GM23338 (cell line): ENCODE data around the gene PPP1R18. TPM values are rescaled to one million over a fixed set of nuclear protein-coding genes. Genes with fewer than 3 reads are reported as not detected.

Experiments
- ATAC-seq: fragments of 200-7000 bp; cut with Tn5 transposase; 3 replicates; pipeline ENCODE4 v1.9.1; 2020
- DNase-seq: peaks from one replicate; pipeline ENCODE4 v3.0.0-alpha.2; 2015; ENCODE audit warnings: low spot score
- H2AFZ ChIP-seq: fragments of 200-600 bp; sonication (generic); 2 replicates; pipeline ENCODE4 v1.8.0; 2016; ENCODE audit warnings: antibody characterized with exemption, mild to moderate bottlenecking, moderate library complexity
- H3F3A ChIP-seq: fragments of 200-600 bp; sonication (generic); replicated peaks from 2 replicates; pipeline ENCODE4 v1.8.0; 2017; ENCODE audit warnings: antibody characterized with exemption, mixed run types, low read depth
- H3K27ac ChIP-seq: fragments of 200-600 bp; sonication (generic); 2 replicates; pipeline ENCODE4 v1.6.1; 2016; ENCODE audit warnings: low read depth
- H3K27me3 ChIP-seq: fragments of 200-600 bp; sonication (generic); 2 replicates; pipeline ENCODE4 v1.8.0; 2016; ENCODE audit warnings: mild to moderate bottlenecking, mixed run types, moderate library complexity; ENCODE audit not compliant: insufficient read depth
- H3K36me3 ChIP-seq: fragments of 200-600 bp; sonication (generic); 2 replicates; pipeline ENCODE4 v1.8.0; 2016; ENCODE audit warnings: mild to moderate bottlenecking; ENCODE audit not compliant: insufficient read depth
- H3K4me1 ChIP-seq: fragments of 200-600 bp; sonication (generic); 2 replicates; pipeline ENCODE4 v1.8.0; 2016; ENCODE audit warnings: mild to moderate bottlenecking, moderate library complexity; ENCODE audit not compliant: insufficient read depth
- H3K4me2 ChIP-seq: fragments of 200-600 bp; sonication (generic); 2 replicates; pipeline ENCODE4 v1.7.1; 2017; ENCODE audit warnings: mixed run types
- H3K4me3 ChIP-seq: fragments of 200-600 bp; sonication (generic); 2 replicates; pipeline ENCODE4 v1.6.1; 2016; ENCODE audit warnings: mixed run types
- H3K79me2 ChIP-seq: fragments of 200-600 bp; sonication (generic); replicated peaks from 2 replicates; pipeline ENCODE4 v1.8.0; 2017; ENCODE audit warnings: mild to moderate bottlenecking; ENCODE audit not compliant: insufficient read depth
- H3K9me2 ChIP-seq: fragments of 200-600 bp; sonication (generic); 2 replicates; pipeline ENCODE4 v1.8.0; 2017; ENCODE audit not compliant: insufficient read depth
- H4K20me1 ChIP-seq: fragments of 200-600 bp; sonication (generic); replicated peaks from 2 replicates; pipeline ENCODE4 v1.8.0; 2017; ENCODE audit warnings: mild to moderate bottlenecking; ENCODE audit not compliant: insufficient read depth
- H3K27ac Mint-ChIP-seq: 2 replicates; pipeline ENCODE4 v1.8.0; 2020; ENCODE audit warnings: inconsistent platforms, mild to moderate bottlenecking, moderate library complexity, mixed read lengths
- H3K27me3 Mint-ChIP-seq: 3 replicates; pipeline ENCODE4 v1.8.0; 2022; ENCODE audit warnings: low read depth, mild to moderate bottlenecking, moderate library complexity, mixed read lengths, inconsistent platforms; ENCODE audit not compliant: insufficient read depth, poor library complexity
- H3K36me3 Mint-ChIP-seq: 3 replicates; pipeline ENCODE4 v1.8.0; 2021; ENCODE audit warnings: low read depth, mild to moderate bottlenecking, inconsistent platforms, moderate library complexity, mixed read lengths
- H3K4me1 Mint-ChIP-seq: 3 replicates; pipeline ENCODE4 v1.8.0; 2020; ENCODE audit warnings: mild to moderate bottlenecking, inconsistent platforms, mixed read lengths
- H3K4me3 Mint-ChIP-seq: 3 replicates; pipeline ENCODE4 v1.8.0; 2021; ENCODE audit warnings: moderate library complexity, mild to moderate bottlenecking, inconsistent platforms, mixed read lengths
- H3K9me3 Mint-ChIP-seq: 3 replicates; pipeline ENCODE4 v1.8.0; 2020; ENCODE audit warnings: moderate library complexity, mild to moderate bottlenecking, inconsistent platforms, mixed read lengths
- CREB1 ChIP-seq: fragments of 250-450 bp; sonication (Bioruptor Pico); IDR thresholded peaks from 2 replicates; pipeline ENCODE4 v1.5.0; 2020; ENCODE audit warnings: low read depth, mild to moderate bottlenecking, moderate library complexity
- CTCF ChIP-seq, 2 experiments: fragments of 200-600 bp in 1 of 2; sonication (generic) in 1 of 2; conservative IDR thresholded peaks; 2 replicates each; pipeline versions ENCODE4 v1.5.1 to v1.6.1; 2016 to 2017; ENCODE audit warnings: antibody characterized with exemption in 2 of 2, low read depth in 2 of 2, mild to moderate bottlenecking in 2 of 2, moderate library complexity in 1 of 2
- EZH2 ChIP-seq: fragments of 200-600 bp; sonication (generic); IDR thresholded peaks from one replicate; pipeline ENCODE4 v1.8.0; 2017; ENCODE audit warnings: antibody characterized with exemption, mild to moderate bottlenecking, low read depth; ENCODE audit not compliant: unreplicated experiment
- EZH2phosphoT487 ChIP-seq: fragments of 200-600 bp; sonication (generic); IDR thresholded peaks from one replicate; pipeline ENCODE4 v1.8.1; 2018; ENCODE audit warnings: antibody characterized with exemption; ENCODE audit not compliant: unreplicated experiment
- JUNB ChIP-seq: IDR thresholded peaks from one replicate; pipeline ENCODE4 v1.6.1; 2016; ENCODE audit warnings: antibody characterized with exemption; ENCODE audit not compliant: unreplicated experiment
- NANOG ChIP-seq: IDR thresholded peaks from 2 replicates; pipeline ENCODE4 v1.6.1; 2016; ENCODE audit warnings: antibody characterized with exemption, borderline replicate concordance
- POLR2AphosphoS5 ChIP-seq: IDR thresholded peaks from 2 replicates; pipeline ENCODE4 v1.6.1; 2016; ENCODE audit warnings: antibody characterized with exemption, low read depth
- STAT1 ChIP-seq: IDR thresholded peaks from one replicate; pipeline ENCODE4 v1.6.1; 2016; ENCODE audit warnings: antibody characterized with exemption; ENCODE audit not compliant: unreplicated experiment
- ZNF114 ChIP-seq: fragments of 250-450 bp; sonication (Bioruptor Pico); IDR thresholded peaks from 2 replicates; pipeline ENCODE4 v1.5.0; 2020; ENCODE audit warnings: mild to moderate bottlenecking, moderate library complexity
- ZNF331 ChIP-seq: fragments of 250-450 bp; sonication (Bioruptor Pico); IDR thresholded peaks from 2 replicates; pipeline ENCODE4 v1.5.0; 2020; ENCODE audit warnings: low read depth, mild to moderate bottlenecking, moderate library complexity
- polyA plus RNA-seq: library from polyadenylated mRNA; unstranded; fragments of >200 nt; fragmentation: Nextera tagmentation; extraction: Ambion mirVana; gene quantifications from 2 replicates; pipeline ENCODE4 v1.2.1, GENCODE V29; 2016
- total RNA-seq: library from RNA; depleted of rRNA; stranded (reverse); fragments of >200 nt; shearing (Covaris generic); gene quantifications from 2 replicates; pipeline ENCODE4 v1.2.3, GENCODE V29; 2014
- TF ChIP-seq, protein P1 (sequence below): IDR thresholded peaks from 2 replicates; pipeline ENCODE4 v1.6.1; 2016; ENCODE audit warnings: antibody characterized with exemption
- TF ChIP-seq, protein P2 (sequence below): fragments of 250-450 bp; sonication (Bioruptor Pico); IDR thresholded peaks from 2 replicates; pipeline ENCODE4 v1.5.0; 2020; ENCODE audit warnings: mild to moderate bottlenecking, moderate library complexity
- TF ChIP-seq, protein P3 (sequence below): IDR thresholded peaks from one replicate; pipeline ENCODE4 v1.6.1; 2018; ENCODE audit warnings: antibody characterized with exemption; ENCODE audit not compliant: unreplicated experiment

Gene PPP1R18
- total and polyA plus RNA-seq, 2 experiments from 2014 or later, result 17.1 to 19.2 TPM

DNA sequence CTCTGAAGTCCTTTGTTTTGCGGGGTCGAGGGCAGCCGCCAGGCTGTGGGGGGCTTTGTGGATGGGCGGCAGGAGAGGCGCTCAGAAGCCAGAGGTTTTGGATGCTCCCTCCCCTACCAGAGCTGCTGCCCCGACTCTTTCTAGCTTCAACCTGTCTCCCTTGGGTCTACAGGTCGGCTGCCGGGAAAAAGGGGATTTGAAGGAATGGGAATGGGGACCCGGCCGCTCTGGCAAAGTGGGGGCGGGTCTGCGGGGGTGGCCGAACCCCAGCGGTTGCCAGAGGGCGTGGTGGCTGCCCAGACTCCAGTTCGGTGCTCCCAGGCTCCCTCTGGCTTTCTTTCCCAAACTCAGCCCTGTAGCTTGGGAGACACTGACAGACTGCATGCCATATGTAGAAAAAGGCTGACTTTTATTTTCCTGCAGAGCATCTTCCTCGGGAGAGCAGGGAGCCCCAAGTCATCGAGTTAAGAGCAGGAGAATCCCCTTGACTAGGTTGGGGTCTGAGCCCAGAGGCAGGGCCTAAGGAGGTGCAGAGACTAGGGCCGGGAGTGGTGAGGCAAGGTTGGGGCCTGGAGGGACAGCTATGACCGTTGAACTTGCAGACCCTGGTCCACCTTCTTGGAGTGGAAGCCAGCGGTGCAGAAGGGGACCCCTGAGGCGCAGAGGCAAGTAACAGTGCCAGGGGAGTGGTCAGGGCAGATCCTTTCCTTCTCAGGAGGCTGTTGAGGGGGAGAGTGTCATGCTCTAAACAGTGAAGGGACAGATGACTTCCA, 1.4 kb upstream of the PPP1R18 start:
- H3K9me2 ChIP-seq, result no peaks in the 10 kb centered on the region
- DNase-seq (peak; percentile 67), ATAC-seq (peak; percentile 8)
- H3K36me3 Mint-ChIP-seq, result peaks cover 18% of the 10 kb centered on the region
- peak overlapping the region; percentile 84; the same call in 1 of the 2 replicates for H3K27ac Mint-ChIP-seq
- H3K9me3 Mint-ChIP-seq, result no peaks in the 10 kb centered on the region; the same call in 2 of the 3 replicates
- peaks cover 14% of the 10 kb centered on the region for H3K79me2 ChIP-seq
- peaks cover 14% of the 10 kb centered on the region for H3F3A ChIP-seq
- peak overlapping the region; percentile 81 for H3K4me3 Mint-ChIP-seq
- H3K27me3 ChIP-seq, result 0 out of 2 replicates have a peak, but pooled peaks cover 5% of the 10 kb centered on the region
- peak overlapping the region; percentile 59 for H3K27ac ChIP-seq
- H2AFZ ChIP-seq, result peak overlapping the region; percentile 93
- H3K4me1 ChIP-seq, result peaks cover 45% of the 10 kb centered on the region
- H3K27me3 Mint-ChIP-seq, result peaks cover 38% of the 10 kb centered on the region
- no peaks in the 10 kb centered on the region for H3K36me3 ChIP-seq
- H3K4me1 Mint-ChIP-seq, result peaks cover 66% of the 10 kb centered on the region
- no peak for TF ChIP-seq ZNF114 (CRISPR knock-in tag)
- no peak for TF ChIP-seq STAT1
- TF ChIP-seq, protein P1, sequence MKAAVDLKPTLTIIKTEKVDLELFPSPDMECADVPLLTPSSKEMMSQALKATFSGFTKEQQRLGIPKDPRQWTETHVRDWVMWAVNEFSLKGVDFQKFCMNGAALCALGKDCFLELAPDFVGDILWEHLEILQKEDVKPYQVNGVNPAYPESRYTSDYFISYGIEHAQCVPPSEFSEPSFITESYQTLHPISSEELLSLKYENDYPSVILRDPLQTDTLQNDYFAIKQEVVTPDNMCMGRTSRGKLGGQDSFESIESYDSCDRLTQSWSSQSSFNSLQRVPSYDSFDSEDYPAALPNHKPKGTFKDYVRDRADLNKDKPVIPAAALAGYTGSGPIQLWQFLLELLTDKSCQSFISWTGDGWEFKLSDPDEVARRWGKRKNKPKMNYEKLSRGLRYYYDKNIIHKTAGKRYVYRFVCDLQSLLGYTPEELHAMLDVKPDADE, result no peak
- no peak for TF ChIP-seq CREB1
- no peak for TF ChIP-seq EZH2
- TF ChIP-seq JUNB, result no peak
- TF ChIP-seq, protein P2, sequence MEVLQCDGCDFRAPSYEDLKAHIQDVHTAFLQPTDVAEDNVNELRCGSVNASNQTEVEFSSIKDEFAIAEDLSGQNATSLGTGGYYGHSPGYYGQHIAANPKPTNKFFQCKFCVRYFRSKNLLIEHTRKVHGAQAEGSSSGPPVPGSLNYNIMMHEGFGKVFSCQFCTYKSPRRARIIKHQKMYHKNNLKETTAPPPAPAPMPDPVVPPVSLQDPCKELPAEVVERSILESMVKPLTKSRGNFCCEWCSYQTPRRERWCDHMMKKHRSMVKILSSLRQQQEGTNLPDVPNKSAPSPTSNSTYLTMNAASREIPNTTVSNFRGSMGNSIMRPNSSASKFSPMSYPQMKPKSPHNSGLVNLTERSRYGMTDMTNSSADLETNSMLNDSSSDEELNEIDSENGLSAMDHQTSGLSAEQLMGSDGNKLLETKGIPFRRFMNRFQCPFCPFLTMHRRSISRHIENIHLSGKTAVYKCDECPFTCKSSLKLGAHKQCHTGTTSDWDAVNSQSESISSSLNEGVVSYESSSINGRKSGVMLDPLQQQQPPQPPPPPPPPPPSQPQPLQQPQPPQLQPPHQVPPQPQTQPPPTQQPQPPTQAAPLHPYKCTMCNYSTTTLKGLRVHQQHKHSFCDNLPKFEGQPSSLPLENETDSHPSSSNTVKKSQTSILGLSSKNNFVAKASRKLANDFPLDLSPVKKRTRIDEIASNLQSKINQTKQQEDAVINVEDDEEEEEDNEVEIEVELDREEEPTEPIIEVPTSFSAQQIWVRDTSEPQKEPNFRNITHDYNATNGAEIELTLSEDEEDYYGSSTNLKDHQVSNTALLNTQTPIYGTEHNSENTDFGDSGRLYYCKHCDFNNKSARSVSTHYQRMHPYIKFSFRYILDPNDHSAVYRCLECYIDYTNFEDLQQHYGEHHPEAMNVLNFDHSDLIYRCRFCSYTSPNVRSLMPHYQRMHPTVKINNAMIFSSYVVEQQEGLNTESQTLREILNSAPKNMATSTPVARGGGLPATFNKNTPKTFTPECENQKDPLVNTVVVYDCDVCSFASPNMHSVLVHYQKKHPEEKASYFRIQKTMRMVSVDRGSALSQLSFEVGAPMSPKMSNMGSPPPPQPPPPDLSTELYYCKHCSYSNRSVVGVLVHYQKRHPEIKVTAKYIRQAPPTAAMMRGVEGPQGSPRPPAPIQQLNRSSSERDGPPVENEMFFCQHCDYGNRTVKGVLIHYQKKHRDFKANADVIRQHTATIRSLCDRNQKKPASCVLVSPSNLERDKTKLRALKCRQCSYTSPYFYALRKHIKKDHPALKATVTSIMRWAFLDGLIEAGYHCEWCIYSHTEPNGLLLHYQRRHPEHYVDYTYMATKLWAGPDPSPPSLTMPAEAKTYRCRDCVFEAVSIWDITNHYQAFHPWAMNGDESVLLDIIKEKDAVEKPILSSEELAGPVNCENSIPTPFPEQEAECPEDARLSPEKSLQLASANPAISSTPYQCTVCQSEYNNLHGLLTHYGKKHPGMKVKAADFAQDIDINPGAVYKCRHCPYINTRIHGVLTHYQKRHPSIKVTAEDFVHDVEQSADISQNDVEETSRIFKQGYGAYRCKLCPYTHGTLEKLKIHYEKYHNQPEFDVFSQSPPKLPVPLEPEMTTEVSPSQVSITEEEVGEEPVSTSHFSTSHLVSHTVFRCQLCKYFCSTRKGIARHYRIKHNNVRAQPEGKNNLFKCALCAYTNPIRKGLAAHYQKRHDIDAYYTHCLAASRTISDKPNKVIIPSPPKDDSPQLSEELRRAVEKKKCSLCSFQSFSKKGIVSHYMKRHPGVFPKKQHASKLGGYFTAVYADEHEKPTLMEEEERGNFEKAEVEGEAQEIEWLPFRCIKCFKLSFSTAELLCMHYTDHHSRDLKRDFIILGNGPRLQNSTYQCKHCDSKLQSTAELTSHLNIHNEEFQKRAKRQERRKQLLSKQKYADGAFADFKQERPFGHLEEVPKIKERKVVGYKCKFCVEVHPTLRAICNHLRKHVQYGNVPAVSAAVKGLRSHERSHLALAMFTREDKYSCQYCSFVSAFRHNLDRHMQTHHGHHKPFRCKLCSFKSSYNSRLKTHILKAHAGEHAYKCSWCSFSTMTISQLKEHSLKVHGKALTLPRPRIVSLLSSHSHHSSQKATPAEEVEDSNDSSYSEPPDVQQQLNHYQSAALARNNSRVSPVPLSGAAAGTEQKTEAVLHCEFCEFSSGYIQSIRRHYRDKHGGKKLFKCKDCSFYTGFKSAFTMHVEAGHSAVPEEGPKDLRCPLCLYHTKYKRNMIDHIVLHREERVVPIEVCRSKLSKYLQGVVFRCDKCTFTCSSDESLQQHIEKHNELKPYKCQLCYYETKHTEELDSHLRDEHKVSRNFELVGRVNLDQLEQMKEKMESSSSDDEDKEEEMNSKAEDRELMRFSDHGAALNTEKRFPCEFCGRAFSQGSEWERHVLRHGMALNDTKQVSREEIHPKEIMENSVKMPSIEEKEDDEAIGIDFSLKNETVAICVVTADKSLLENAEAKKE (CRISPR knock-in tag), result no peak
- TF ChIP-seq, protein P3, sequence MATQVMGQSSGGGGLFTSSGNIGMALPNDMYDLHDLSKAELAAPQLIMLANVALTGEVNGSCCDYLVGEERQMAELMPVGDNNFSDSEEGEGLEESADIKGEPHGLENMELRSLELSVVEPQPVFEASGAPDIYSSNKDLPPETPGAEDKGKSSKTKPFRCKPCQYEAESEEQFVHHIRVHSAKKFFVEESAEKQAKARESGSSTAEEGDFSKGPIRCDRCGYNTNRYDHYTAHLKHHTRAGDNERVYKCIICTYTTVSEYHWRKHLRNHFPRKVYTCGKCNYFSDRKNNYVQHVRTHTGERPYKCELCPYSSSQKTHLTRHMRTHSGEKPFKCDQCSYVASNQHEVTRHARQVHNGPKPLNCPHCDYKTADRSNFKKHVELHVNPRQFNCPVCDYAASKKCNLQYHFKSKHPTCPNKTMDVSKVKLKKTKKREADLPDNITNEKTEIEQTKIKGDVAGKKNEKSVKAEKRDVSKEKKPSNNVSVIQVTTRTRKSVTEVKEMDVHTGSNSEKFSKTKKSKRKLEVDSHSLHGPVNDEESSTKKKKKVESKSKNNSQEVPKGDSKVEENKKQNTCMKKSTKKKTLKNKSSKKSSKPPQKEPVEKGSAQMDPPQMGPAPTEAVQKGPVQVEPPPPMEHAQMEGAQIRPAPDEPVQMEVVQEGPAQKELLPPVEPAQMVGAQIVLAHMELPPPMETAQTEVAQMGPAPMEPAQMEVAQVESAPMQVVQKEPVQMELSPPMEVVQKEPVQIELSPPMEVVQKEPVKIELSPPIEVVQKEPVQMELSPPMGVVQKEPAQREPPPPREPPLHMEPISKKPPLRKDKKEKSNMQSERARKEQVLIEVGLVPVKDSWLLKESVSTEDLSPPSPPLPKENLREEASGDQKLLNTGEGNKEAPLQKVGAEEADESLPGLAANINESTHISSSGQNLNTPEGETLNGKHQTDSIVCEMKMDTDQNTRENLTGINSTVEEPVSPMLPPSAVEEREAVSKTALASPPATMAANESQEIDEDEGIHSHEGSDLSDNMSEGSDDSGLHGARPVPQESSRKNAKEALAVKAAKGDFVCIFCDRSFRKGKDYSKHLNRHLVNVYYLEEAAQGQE, result no peak
- peak in 1 of 2 experiments; percentile 39; a peak in 2 of 4 replicates for TF ChIP-seq CTCF (conservative IDR thresholded peaks at IDR 0.05; ENCODE audit: low read depth in 2 of 2)
- TF ChIP-seq POLR2AphosphoS5, result 0 out of 2 replicates have a peak, but pooled peaks have one; percentile 36
- no peak for TF ChIP-seq NANOG
- no peak for TF ChIP-seq EZH2phosphoT487
- TF ChIP-seq ZNF331 (CRISPR knock-in tag), result no peak
- H3K4me2 ChIP-seq, result peak overlapping the region; percentile 98
- H3K4me3 ChIP-seq, result peak overlapping the region; percentile 99
- H4K20me1 ChIP-seq, result no peaks in the 10 kb centered on the region
